ENCODE measurements around the gene SLC18B1.
"Not testable (repeated sequence)": the region's sequence is repeated elsewhere in the genome, so short reads cannot be mapped to it uniquely, and the experiment has no call there.

Gene SLC18B1

GRCh38 chr6:132800656-132801055 lies 2.2 kb upstream of the SLC18B1 start:
- no peak for DNase-seq (ENCODE audit: low read depth in 3 of 3)

- DNase-seq (ENCODE audit: low read depth in 3 of 3), result peak in 1 of 3 experiments; percentile 76
Measured at GRCh38 chr6:132798869-132799538, 567 bp upstream of the SLC18B1 start.

- no peak for DNase-seq (ENCODE audit: low read depth in 3 of 3)
Measured at GRCh38 chr6:132795461-132795860, 3.0 kb downstream of the SLC18B1 start.

GRCh38 chr6:132792510-132792909 lies 5.9 kb downstream of the SLC18B1 start:
- no peak for DNase-seq (ENCODE audit: low read depth in 3 of 3)

- DNase-seq (ENCODE audit: low read depth in 3 of 3), result no peak
Measured at GRCh38 chr6:132790450-132790849, 8.0 kb downstream of the SLC18B1 start.

- no peak for DNase-seq (ENCODE audit: low read depth in 3 of 3)
Measured at GRCh38 chr6:132789396-132789776, 9.1 kb downstream of the SLC18B1 start.

GRCh38 chr6:132788658-132789395 lies 9.6 kb downstream of the SLC18B1 start:
- no peak for DNase-seq (ENCODE audit: low read depth in 3 of 3)

- DNase-seq (ENCODE audit: low read depth in 3 of 3), result no peak
Measured at GRCh38 chr6:132785936-132786335, 12.5 kb downstream of the SLC18B1 start.

GRCh38 chr6:132780770-132781371 lies 17.6 kb downstream of the SLC18B1 start:
- DNase-seq (ENCODE audit: low read depth in 3 of 3), result no peak

- DNase-seq (ENCODE audit: low read depth in 3 of 3), result not testable (repeated sequence)
Measured at GRCh38 chr6:132777881-132778280, 20.6 kb downstream of the SLC18B1 start.

GRCh38 chr6:132768051-132768517 lies 30.4 kb downstream of the SLC18B1 start:
- DNase-seq (ENCODE audit: low read depth in 3 of 3), result peak in 1 of 3 experiments; percentile 7

GRCh38 chr6:132765560-132765959 lies 32.9 kb downstream of the SLC18B1 start:
- no peak for DNase-seq (ENCODE audit: low read depth in 3 of 3)

- no peak for DNase-seq (ENCODE audit: low read depth in 3 of 3)
Measured at GRCh38 chr6:132764370-132764769, 34.1 kb downstream of the SLC18B1 start.

- peak; percentile 4 to 15 (median 13) for DNase-seq (ENCODE audit: low read depth in 3 of 3)
Measured at GRCh38 chr6:132763269-132763668, 35.2 kb downstream of the SLC18B1 start.

GRCh38 chr6:132760256-132760655 lies 38.2 kb downstream of the SLC18B1 start:
- no peak for DNase-seq (ENCODE audit: low read depth in 3 of 3)

GRCh38 chr6:132758689-132759088 lies 39.7 kb downstream of the SLC18B1 start:
- DNase-seq (ENCODE audit: low read depth in 3 of 3), result no peak

- no peak for DNase-seq (ENCODE audit: low read depth in 3 of 3)
Measured at GRCh38 chr6:132752255-132752654, 46.2 kb downstream of the SLC18B1 start.

GRCh38 chr6:132751828-132752227 lies 46.6 kb downstream of the SLC18B1 start:
- no peak for DNase-seq (ENCODE audit: low read depth in 3 of 3)

- DNase-seq (ENCODE audit: low read depth in 3 of 3), result no peak
Measured at GRCh38 chr6:132751306-132751705, 47.1 kb downstream of the SLC18B1 start.

GRCh38 chr6:132750455-132751248 lies 47.8 kb downstream of the SLC18B1 start:
- DNase-seq (ENCODE audit: low read depth in 3 of 3), result no peak

GRCh38 chr6:132749111-132749510 lies 49.3 kb downstream of the SLC18B1 start:
- no peak for DNase-seq (ENCODE audit: low read depth in 3 of 3)

- DNase-seq (ENCODE audit: low read depth in 3 of 3), result no peak
Measured at GRCh38 chr6:132748446-132748845, 50.0 kb downstream of the SLC18B1 start.
